Neuronal stem cell (in vitro differentiated cells): Measurements from ENCODE around the gene CYB561A3.

Experiments
- DNase-seq: peaks from one replicate; pipeline ENCODE4 v3.0.0-alpha.2; 2013; ENCODE audit warnings: low spot score
- H2AFZ ChIP-seq: one replicate; pipeline ENCODE4 v1.6.1; 2013; ENCODE audit warnings: mild to moderate bottlenecking, low read length, inconsistent platforms
- H2AK5ac ChIP-seq: 2 replicates; pipeline ENCODE4 v1.6.1; 2013; ENCODE audit warnings: low read depth, mild to moderate bottlenecking, inconsistent platforms, low read length, moderate library complexity, mixed read lengths
- H2BK120ac ChIP-seq: 2 replicates; pipeline ENCODE4 v1.6.1; 2013; ENCODE audit warnings: low read depth, mild to moderate bottlenecking, inconsistent platforms, low read length, moderate library complexity, mixed read lengths
- H2BK12ac ChIP-seq: one replicate; pipeline ENCODE4 v1.6.1; 2013; ENCODE audit warnings: low read length, inconsistent platforms
- H2BK15ac ChIP-seq: 2 replicates; pipeline ENCODE4 v1.6.1; 2013; ENCODE audit warnings: mild to moderate bottlenecking, low read length, inconsistent platforms, mixed read lengths
- H2BK5ac ChIP-seq: one replicate; pipeline ENCODE4 v1.6.1; 2013; ENCODE audit warnings: inconsistent platforms, mild to moderate bottlenecking, low read length, moderate library complexity
- H3K14ac ChIP-seq: one replicate; pipeline ENCODE4 v1.6.1; 2013; ENCODE audit warnings: low read length, inconsistent platforms
- H3K18ac ChIP-seq: 2 replicates; pipeline ENCODE4 v1.6.1; 2013; ENCODE audit warnings: low read length, inconsistent platforms
- H3K23ac ChIP-seq: 2 replicates; pipeline ENCODE4 v1.6.1; 2013; ENCODE audit warnings: low read depth, mild to moderate bottlenecking, mixed read lengths, low read length, inconsistent platforms; ENCODE audit not compliant: poor library complexity
- H3K27ac ChIP-seq: replicated peaks from 3 replicates; pipeline ENCODE4 v1.5.1; 2013; ENCODE audit warnings: low read length, inconsistent platforms
- H3K27me3 ChIP-seq, 3 experiments: 2 replicates each; pipeline ENCODE4 v1.6.1; 2013; ENCODE audit warnings: low read length in 3 of 3, mild to moderate bottlenecking in 2 of 3, inconsistent platforms in 1 of 3, low read depth in 1 of 3, mixed read lengths in 1 of 3, moderate library complexity in 1 of 3; ENCODE audit not compliant: control insufficient read depth in 3 of 3, insufficient read depth in 3 of 3
- H3K36me3 ChIP-seq, 2 donors: replicated peaks in 1 of 2; 2 replicates each; pipeline ENCODE4 v1.6.1; 2013; ENCODE audit warnings: low read length in 2 of 2; ENCODE audit not compliant: control insufficient read depth in 2 of 2, insufficient read depth in 2 of 2
- H3K4ac ChIP-seq: 2 replicates; pipeline ENCODE4 v1.6.1; 2013; ENCODE audit warnings: inconsistent platforms, mild to moderate bottlenecking, low read length, moderate library complexity
- H3K4me1 ChIP-seq, 2 donors: 1 replicate in 1 of 2; 2 replicates in 1 of 2; pipeline ENCODE4 v1.6.1; 2013; ENCODE audit warnings: low read length in 2 of 2, low read depth in 1 of 2; ENCODE audit not compliant: control insufficient read depth in 2 of 2, insufficient read depth in 1 of 2
- H3K4me2 ChIP-seq: one replicate; pipeline ENCODE4 v1.6.1; 2013; ENCODE audit warnings: mild to moderate bottlenecking, low read length, inconsistent platforms; ENCODE audit not compliant: insufficient read depth, poor library complexity, severe bottlenecking
- H3K4me3 ChIP-seq, 2 donors: 2 replicates each; pipeline ENCODE4 v1.5.1; 2013; ENCODE audit warnings: low read length in 2 of 2, mild to moderate bottlenecking in 2 of 2, inconsistent platforms in 1 of 2, moderate library complexity in 1 of 2
- H3K79me1 ChIP-seq: one replicate; pipeline ENCODE4 v1.6.1; 2013; ENCODE audit warnings: low read depth, mild to moderate bottlenecking, inconsistent platforms, low read length, moderate library complexity
- H3K9ac ChIP-seq: one replicate; pipeline ENCODE4 v1.6.1; 2013; ENCODE audit warnings: mild to moderate bottlenecking, low read depth, low read length, inconsistent platforms; ENCODE audit not compliant: poor library complexity
- H3K9me3 ChIP-seq, 2 donors: replicated peaks in 1 of 2; 2 replicates each; pipeline versions ENCODE3 to v1.6.1; 2013; ENCODE audit warnings: low read length in 2 of 2, mild to moderate bottlenecking in 2 of 2, inconsistent platforms in 1 of 2, low read depth in 1 of 2, mixed read lengths in 1 of 2, moderate library complexity in 1 of 2; ENCODE audit not compliant: control insufficient read depth in 2 of 2, insufficient read depth in 1 of 2
- H4K8ac ChIP-seq: one replicate; pipeline ENCODE4 v1.6.1; 2013; ENCODE audit warnings: low read depth, mild to moderate bottlenecking, inconsistent platforms, low read length, moderate library complexity
- H4K91ac ChIP-seq: one replicate; pipeline ENCODE4 v1.6.1; 2013; ENCODE audit warnings: low read length, low read depth, mild to moderate bottlenecking, inconsistent platforms; ENCODE audit not compliant: poor library complexity
- WGBS, 2 donors: extraction: QIAGEN DNeasy Blood & Tissue Kit; methylation state at CpG; one replicate each; pipeline ENCODE4 v1.1.7; 2013; ENCODE audit warnings: missing lambda C conversion rate in 2 of 2, mixed read lengths in 1 of 2; ENCODE audit not compliant: insufficient read length in 2 of 2, insufficient replicate concordance in 1 of 2; ENCODE audit errors: extremely low coverage in 2 of 2; 5-methylcytosine and 5-hydroxymethylcytosine counted together

The CYB561A3 gene

DNA sequence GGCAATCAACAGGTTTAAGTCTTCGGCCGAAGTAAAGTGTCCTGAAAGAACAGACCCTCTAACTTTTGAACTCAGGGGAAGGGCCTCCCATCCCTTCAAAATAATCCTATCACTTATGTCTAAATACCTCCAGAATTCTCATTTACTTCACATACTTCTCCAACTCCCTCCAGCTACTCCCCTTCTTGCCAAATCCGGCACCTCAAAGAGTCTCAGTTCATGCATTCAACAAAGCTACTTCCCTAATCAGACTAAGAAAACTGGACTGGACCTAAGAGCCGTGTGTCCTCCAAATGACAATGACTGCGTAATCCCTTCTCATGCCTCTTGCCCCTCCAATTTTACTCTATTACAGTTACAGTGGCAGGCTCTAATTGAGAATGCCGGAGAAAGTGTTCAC, 30.0 kb downstream of the CYB561A3 start:
- no peak overlapping the region for H2BK5ac ChIP-seq
- no peak overlapping the region for H2BK12ac ChIP-seq
- no peak overlapping the region for H4K8ac ChIP-seq
- no peak overlapping the region for H3K14ac ChIP-seq
- WGBS, 2 donors: no CpG with 5 or more reads among the region's 6 CpGs
- no peak overlapping the region for H4K91ac ChIP-seq
- H3K4me1 ChIP-seq: peaks cover 11 to 34% of the 10 kb centered on the region in 2 donors
- no peak overlapping the region for H2BK120ac ChIP-seq
- H3K4me3 ChIP-seq: peak overlapping the region in 1 of 2 donors; percentile 96
- H3K27ac ChIP-seq: no peak overlapping the region
- H2BK15ac ChIP-seq: no peak overlapping the region
- H3K27me3 ChIP-seq: no peaks in the 10 kb centered on the region
- H3K79me1 ChIP-seq: peaks cover 12% of the 10 kb centered on the region
- DNase-seq: no peak
- H3K9ac ChIP-seq: no peak overlapping the region
- no peak overlapping the region for H3K4ac ChIP-seq
- H3K4me2 ChIP-seq: peak overlapping the region; percentile 71
- H3K23ac ChIP-seq: no peak overlapping the region
- no peak overlapping the region for H2AK5ac ChIP-seq
- H2AFZ ChIP-seq: no peak overlapping the region
- no peak overlapping the region for H3K18ac ChIP-seq
- peaks cover 8 to 47% of the 10 kb centered on the region in 2 donors for H3K36me3 ChIP-seq
- no peaks in the 10 kb centered on the region for H3K9me3 ChIP-seq

DNA sequence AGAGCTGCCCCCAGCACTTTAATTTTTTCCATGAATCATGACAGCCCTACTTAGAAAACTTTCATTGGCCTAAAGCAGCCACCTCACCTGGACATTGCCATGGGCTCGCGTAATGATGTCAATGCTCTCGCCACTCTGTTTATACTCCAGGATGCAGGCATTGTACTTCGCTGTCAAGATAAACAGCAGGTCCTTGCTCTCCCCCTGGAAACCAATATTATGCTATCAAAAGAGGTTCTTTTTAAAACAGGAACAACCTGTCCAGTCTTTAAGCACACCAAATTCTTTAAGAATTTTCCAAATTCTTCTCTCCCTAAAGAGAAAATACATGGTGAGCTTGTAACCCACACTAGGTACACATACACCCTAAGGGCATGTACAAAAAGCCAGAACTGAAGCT, 31.8 kb downstream of the CYB561A3 start:
- Histone ChIP-seq H2BK12ac (no peak overlapping the region), H3K4me3 (no peak overlapping the region), H3K36me3 (peaks cover 12 to 64% of the 10 kb centered on the region in 2 donors), H2BK120ac (no peak overlapping the region), H3K18ac (no peak overlapping the region), H3K27ac (no peak overlapping the region), H4K8ac (no peak overlapping the region), H2BK5ac (no peak overlapping the region), H3K9me3 (no peaks in the 10 kb centered on the region), H3K9ac (no peak overlapping the region), H3K27me3 (no peaks in the 10 kb centered on the region), H3K23ac (no peak overlapping the region), H4K91ac (no peak overlapping the region), H2AK5ac (no peak overlapping the region), H2AFZ (no peak overlapping the region), H3K14ac (no peak overlapping the region), H3K79me1 (peaks cover 13% of the 10 kb centered on the region), H2BK15ac (no peak overlapping the region), H3K4ac (no peak overlapping the region), H3K4me2 (no peak overlapping the region), H3K4me1 (peaks cover 11 to 21% of the 10 kb centered on the region in 2 donors)
- WGBS, 2 donors: no CpG with 5 or more reads among the region's 4 CpGs
- DNase-seq: no peak

DNA sequence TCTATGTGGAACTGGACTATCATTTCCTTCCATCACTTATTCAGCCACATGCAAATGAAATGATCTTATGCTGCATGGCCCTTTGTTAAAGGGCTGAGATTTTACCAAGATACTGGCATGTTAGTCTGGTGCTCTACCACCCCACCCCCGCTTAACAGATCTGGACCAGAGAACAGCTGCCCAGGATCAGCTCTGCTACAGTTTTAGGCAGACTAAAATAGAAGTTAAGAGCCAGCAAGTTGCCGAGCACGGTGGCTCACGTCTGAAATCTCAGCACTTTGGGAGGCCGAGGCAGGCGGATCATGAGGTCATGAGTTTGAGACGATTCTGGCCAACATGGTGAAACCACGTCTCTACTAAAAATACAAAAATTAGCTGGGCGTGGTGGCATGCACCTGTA, 33.3 kb downstream of the CYB561A3 start:
- Histone ChIP-seq H2BK120ac (no peak overlapping the region), H3K27me3 (no peaks in the 10 kb centered on the region), H3K9me3 (no peaks in the 10 kb centered on the region), H3K4me2 (no peak overlapping the region), H3K4ac (no peak overlapping the region), H3K14ac (no peak overlapping the region), H2AK5ac (no peak overlapping the region), H3K36me3 (peaks cover 21 to 79% of the 10 kb centered on the region in 2 donors), H4K91ac (no peak overlapping the region), H3K4me1 (peaks cover 5 to 6% of the 10 kb centered on the region in 2 donors), H2BK12ac (no peak overlapping the region), H3K9ac (no peak overlapping the region), H2BK5ac (no peak overlapping the region), H4K8ac (no peak overlapping the region), H3K79me1 (peaks cover 10% of the 10 kb centered on the region), H3K18ac (no peak overlapping the region), H3K27ac (no peak overlapping the region), H2BK15ac (no peak overlapping the region), H3K23ac (no peak overlapping the region), H3K4me3 (no peak overlapping the region), H2AFZ (no peak overlapping the region)
- no CpG with 5 or more reads among the region's 9 CpGs for WGBS, 2 donors
- no peak for DNase-seq

DNA sequence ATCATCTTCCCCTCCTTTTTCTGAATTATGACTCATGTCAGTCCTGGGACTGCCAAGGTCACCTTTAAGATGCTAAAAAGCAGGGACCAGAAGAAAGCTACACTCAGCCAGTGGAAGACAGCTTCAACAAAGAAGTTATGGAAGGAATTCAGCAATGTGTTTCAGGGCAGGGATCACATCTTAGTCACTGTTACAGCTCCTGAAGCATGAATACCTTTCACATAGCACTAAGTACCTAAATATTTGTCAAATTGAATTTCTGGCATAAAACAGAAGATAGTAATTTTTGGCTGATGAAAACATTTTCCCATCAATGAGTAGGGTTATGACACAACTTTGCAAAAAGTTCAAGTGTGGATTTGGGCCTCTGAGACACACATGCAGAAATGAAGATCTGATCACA, 34.0 kb downstream of the CYB561A3 start:
- Histone ChIP-seq H3K4me3 (no peak overlapping the region), H3K4me2 (no peak overlapping the region), H3K14ac (no peak overlapping the region), H2BK12ac (no peak overlapping the region), H3K4ac (no peak overlapping the region), H2AK5ac (no peak overlapping the region), H4K91ac (no peak overlapping the region), H4K8ac (no peak overlapping the region), H3K27me3 (no peaks in the 10 kb centered on the region), H3K18ac (no peak overlapping the region), H2BK120ac (no peak overlapping the region), H3K4me1 (peaks cover 4 to 5% of the 10 kb centered on the region in 2 donors), H3K36me3 (peaks cover 25 to 85% of the 10 kb centered on the region in 2 donors), H2AFZ (no peak overlapping the region), H3K9me3 (no peaks in the 10 kb centered on the region), H2BK5ac (no peak overlapping the region), H3K79me1 (peaks cover 10% of the 10 kb centered on the region), H3K9ac (no peak overlapping the region), H2BK15ac (no peak overlapping the region), H3K23ac (no peak overlapping the region), H3K27ac (no peak overlapping the region)
- DNase-seq: no peak
